Activated CD8-positive, alpha-beta memory T cell treated with anti-CD3 and anti-CD28 coated beads for 4 hours (primary cell): Measurements from ENCODE around the gene TGM2.

Experiments used
- DNase-seq, 2 donors: peaks; one replicate each; pipeline ENCODE4 v3.0.0-alpha.2; 2020; ENCODE audit warnings: low read depth in 2 of 2

The TGM2 gene

DNA sequence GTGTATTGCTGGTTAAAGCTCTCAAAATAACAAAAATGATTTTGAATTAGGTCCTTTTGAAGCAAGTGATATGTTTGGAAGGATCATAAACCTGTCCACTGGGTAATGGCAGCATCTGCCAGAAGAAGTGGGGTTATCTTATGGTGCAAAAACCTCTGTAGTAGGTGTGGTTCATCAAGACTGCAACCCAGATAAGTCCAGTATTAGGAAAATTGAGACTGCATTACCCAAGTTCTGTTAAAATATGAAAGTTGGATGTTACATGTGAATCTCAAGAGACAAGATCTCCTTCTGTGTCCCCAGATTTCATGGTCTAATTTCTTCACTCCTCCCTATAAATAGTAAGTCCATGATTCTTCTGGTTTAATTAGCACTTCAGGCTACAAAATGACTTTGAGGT lies 72.2 kb downstream of the TGM2 start:
- no peak for DNase-seq

GRCh38 chr20:38092260-38092857 lies 72.7 kb downstream of the TGM2 start:
- DNase-seq = no peak

DNA sequence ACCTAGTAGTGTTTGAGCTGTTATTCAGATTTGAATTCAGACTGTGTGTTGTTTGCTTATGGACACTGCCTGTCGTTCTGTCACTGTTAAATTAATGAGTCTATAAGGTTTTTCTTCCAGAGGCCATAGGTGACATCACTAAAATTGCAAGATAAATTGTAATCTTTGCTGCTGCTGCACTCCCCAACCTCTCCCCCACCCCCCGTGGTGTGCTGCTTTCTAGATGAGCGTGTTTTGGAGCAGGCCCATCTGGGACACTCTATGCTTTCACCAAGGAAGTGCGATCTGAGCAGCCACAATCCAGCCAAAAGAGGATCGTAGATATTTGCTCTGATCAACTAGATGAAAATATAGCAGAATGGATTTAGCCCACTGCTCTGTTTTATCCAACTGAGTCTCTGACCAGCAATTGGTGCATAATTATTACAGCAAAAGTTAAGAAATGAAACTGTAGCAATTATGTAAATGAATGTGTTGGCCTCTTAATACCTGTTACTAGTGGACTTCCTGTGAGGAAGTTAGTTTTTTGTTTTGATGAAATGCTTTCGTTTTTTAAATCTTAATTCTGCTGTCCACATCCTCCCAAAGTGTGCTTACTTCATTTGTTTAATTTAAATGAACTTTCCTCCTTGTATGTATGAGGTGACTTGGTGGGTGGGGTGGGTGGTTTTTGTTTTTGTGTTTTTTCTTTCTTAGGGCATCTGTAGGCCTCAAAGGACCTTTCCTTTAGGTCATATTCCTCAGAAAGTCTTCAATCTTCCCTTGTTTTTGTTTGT lies 73.4 kb downstream of the TGM2 start:
- no peak for DNase-seq

DNA sequence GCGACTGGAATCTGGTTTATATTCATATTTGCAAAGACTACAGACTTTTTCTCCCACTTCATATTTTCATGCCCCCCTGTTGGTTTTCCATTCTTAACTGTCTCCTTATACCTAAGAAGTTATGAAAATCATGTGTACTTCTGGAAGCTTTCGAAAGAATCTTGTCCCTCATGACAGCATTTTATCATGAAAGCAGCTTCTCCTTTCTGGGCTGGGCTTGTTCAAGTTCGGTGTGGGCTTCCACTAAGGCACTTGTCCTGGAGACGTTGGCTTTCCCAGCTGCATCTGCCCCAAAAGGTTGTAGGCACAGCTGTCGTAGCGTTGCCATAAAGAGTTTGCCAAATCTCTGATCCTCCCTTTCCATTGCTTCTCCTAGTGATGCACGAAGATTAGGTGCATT lies 75.0 kb downstream of the TGM2 start:
- no peak for DNase-seq

DNA sequence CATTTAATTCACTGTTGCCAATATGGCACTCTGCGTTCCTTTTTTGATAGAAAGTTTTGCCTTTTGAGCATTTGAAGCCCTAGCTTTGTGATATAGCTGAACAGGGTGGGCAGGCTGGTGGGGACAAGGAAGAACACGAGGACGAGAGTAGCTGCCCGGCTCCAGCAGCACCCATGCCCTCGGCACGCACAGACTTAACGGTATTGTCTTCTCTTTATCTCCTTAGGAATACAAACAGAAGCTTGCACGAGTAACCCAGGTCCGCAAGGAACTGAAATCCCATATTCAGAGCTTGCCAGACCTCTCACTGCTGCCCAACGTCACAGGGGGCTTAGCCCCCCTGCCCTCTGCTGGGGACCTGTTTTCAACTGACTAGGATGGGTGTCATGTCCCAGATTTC lies 75.6 kb downstream of the TGM2 start:
- no peak for DNase-seq

- DNase-seq = no peak
Observed at GRCh38 chr20:38085026-38085425, 80.0 kb downstream of the TGM2 start.

- no peak for DNase-seq
Observed at GRCh38 chr20:38084425-38084951, 80.6 kb downstream of the TGM2 start.

DNA sequence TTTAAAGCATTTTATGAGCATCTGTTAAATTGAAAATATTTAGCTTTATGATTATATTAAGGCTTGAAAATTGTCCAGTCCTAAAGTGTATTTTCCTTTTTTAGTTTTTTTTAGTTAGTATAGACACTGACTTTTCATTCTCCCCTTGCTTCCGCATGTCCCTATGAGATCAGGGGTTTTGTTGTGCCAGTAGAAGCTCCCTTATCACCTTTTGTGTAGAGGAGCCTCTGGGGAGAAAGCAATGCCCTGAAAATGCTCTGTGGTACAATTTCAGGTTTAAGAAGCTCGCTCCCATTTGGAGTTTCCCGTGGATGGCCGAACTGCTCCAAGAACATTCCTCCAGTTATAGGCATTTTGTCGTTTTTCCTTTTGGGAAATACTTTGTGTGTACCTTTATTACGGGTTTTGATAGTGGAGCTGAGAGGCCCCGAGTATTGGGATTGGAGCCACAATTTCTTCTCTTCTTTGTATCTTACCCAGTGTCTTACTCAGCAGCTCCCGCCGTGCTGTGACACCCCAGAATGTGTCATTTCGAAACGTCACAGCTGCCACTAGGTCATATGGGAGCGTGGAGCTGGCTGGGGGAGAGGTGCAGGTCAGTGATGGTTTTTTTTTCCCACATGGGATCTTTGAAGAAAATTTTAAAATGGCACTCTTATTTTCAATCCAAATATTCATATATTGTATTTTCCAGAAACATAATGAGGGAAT lies 81.6 kb downstream of the TGM2 start:
- DNase-seq = no peak

DNA sequence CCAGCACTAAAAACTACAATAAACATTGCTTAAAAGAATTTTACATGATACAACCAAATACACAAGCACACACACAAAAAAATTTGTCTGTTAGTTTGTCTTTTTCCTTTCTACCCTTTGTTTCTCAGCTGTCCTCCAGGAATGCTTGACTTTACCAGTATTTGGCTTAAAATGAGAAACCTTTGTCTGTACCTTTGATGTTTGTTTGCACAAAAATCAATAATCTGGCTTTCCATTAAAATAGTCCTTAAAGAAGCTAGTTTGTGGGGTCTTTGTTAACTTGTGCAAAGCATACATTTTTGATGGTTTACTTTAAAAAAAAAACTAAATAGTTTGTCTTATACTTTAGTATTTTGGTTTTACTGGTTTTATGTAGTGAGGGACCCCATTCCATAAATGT lies 82.2 kb downstream of the TGM2 start:
- DNase-seq = no peak

GRCh38 chr20:38081575-38081974 lies 83.5 kb downstream of the TGM2 start:
- DNase-seq = no peak

DNA sequence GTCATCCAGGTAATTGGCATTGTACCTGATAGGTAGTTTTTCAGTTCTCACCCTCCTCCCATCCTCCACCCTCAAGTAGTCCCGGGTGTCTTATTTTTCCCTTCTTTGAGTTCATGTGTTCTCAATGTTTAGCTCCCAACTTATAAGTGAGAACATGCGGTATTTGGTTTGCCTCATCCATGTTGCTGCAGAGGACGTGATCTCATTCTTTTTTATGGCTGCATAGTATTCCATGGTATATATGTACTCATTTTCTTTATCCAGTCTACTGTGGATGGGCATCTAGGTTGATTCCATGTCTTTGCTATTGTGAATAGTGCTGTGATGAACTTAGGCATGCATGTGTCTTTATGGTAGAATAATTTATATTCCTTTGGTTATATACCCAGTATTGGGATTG lies 85.7 kb downstream of the TGM2 start:
- no peak for DNase-seq

GRCh38 chr20:38078084-38078483 lies 87.0 kb downstream of the TGM2 start:
- DNase-seq = no peak
